Uterus (tissue), 4 donors: Measurements from ENCODE around the gene KLF3. TPM values are rescaled to one million over a fixed set of nuclear protein-coding genes. Genes with fewer than 3 reads are reported as not detected.

Experiments
- DNase-seq, 2 donors: peaks; one replicate each; pipeline ENCODE4 v3.0.0-alpha.2; 2019 to 2020
- H3K27ac ChIP-seq, 2 donors: fragments of 200-600 bp; sonication (generic); 1 replicate in 1 of 2; 2 replicates in 1 of 2; pipeline ENCODE4 v1.5.1; 2016 to 2018
- H3K27me3 ChIP-seq, 2 donors: fragments of 200-600 bp; sonication (generic); one replicate each; pipeline ENCODE4 v1.5.1; 2018 to 2019; ENCODE audit warnings: control low read depth in 1 of 2
- H3K36me3 ChIP-seq, 2 donors: fragments of 200-600 bp; sonication (generic); one replicate each; pipeline ENCODE4 v1.5.1; 2019; ENCODE audit warnings: control low read depth in 1 of 2
- H3K4me1 ChIP-seq, 2 donors: fragments of 200-600 bp; sonication (generic); one replicate each; pipeline ENCODE4 v1.5.1; 2018 to 2019; ENCODE audit warnings: control low read depth in 1 of 2
- H3K4me3 ChIP-seq, 2 donors: fragments of 200-600 bp; sonication (generic); 1 replicate in 1 of 2; 2 replicates in 1 of 2; pipeline ENCODE4 v1.5.1; 2018 to 2019; ENCODE audit warnings: mild to moderate bottlenecking in 1 of 2
- H3K9me3 ChIP-seq, 2 donors: fragments of 200-600 bp; sonication (generic); one replicate each; pipeline ENCODE4 v1.5.1; 2019; ENCODE audit warnings: control low read depth in 1 of 2
- CTCF ChIP-seq, 4 experiments: fragments of 200-600 bp in 2 of 4; fragments of 450-650 bp in 2 of 4; sonication (generic) in 2 of 4; IDR thresholded peaks; one replicate each; pipeline ENCODE4 v1.5.1; 2016 to 2019; ENCODE audit warnings: antibody characterized with exemption in 4 of 4, mild to moderate bottlenecking in 2 of 4, moderate library complexity in 1 of 4
- POLR2A ChIP-seq, 2 donors: fragments of 450-650 bp; IDR thresholded peaks; one replicate each; pipeline ENCODE4 v1.6.1; 2016; ENCODE audit warnings: antibody characterized with exemption in 2 of 2, mild to moderate bottlenecking in 1 of 2, moderate library complexity in 1 of 2
- intact Hi-C: fragments of 100-400 bp; cut with DNase I; formaldehyde crosslinking; loops from one replicate; pipeline ENCODE4 v1.15.1; 2023; ENCODE audit warnings: low total_unique reads
- total RNA-seq, 4 donors: library from RNA; depleted of rRNA in 3 of 4; stranded (reverse); fragments of >200 nt in 3 of 4; gene quantifications; one replicate each; pipeline versions ENCODE4 v1.1.0 to v1.2.4, GENCODE V29; 2014 to 2023
- donor health status: DM: yes; HTN: yes; CAD: no.

KLF3 gene
- total RNA-seq, 4 donors from 2014 or later, result 13.8 to 69.0 (median 41.2) TPM

DNA sequence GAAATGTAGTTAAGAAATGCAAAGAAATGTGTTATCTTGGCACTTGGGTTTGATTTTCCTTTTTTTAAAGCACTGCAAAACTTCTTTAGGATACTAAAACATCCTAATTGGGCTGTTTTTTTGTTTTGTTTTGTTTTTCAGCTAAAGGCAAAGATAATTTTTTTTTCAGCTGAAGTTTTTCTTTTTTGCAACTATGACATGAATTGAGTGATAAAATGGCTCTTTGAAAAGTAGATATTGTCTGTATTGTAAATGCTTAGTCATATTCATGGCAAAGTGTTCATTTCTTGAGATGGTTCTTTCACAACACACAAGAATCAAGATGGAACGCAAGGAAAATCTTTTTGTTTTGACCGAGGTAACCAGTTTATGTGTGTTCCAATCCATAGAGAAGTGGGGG, 35.1 kb downstream of the KLF3 start:
- Histone ChIP-seq H3K36me3 (no peaks in the 10 kb centered on the region), H3K4me1 (no peaks in the 10 kb centered on the region), H3K4me3 (no peak overlapping the region), H3K27ac (no peak overlapping the region), H3K27me3 (no peaks in the 10 kb centered on the region), H3K9me3 (no peaks in the 10 kb centered on the region)
- TF ChIP-seq CTCF (IDR thresholded peaks at IDR 0.05), result no peak
- TF ChIP-seq POLR2A (IDR thresholded peaks at IDR 0.05), result no peak
- DNase-seq, result no peak
- intact Hi-C loops, result no loop called here

GRCh38 chr4:38703635-38704034, 39.6 kb downstream of the KLF3 start:
- H3K27ac ChIP-seq, result no peak overlapping the region
- H3K4me3 ChIP-seq, result no peak overlapping the region
- DNase-seq, result no peak
- H3K27me3 ChIP-seq, result no peaks in the 10 kb centered on the region
- TF ChIP-seq CTCF (IDR thresholded peaks at IDR 0.05) (no peak), POLR2A (IDR thresholded peaks at IDR 0.05) (no peak)
- intact Hi-C loops, result no loop called here
- H3K36me3 ChIP-seq, result no peaks in the 10 kb centered on the region
- H3K4me1 ChIP-seq, result no peaks in the 10 kb centered on the region
- no peaks in the 10 kb centered on the region for H3K9me3 ChIP-seq

GRCh38 chr4:38704622-38705154, 40.7 kb downstream of the KLF3 start:
- intact Hi-C loops, result no loop called here
- Histone ChIP-seq H3K27me3 (no peaks in the 10 kb centered on the region), H3K9me3 (no peaks in the 10 kb centered on the region), H3K4me1 (no peaks in the 10 kb centered on the region), H3K4me3 (no peak overlapping the region), H3K27ac (no peak overlapping the region), H3K36me3 (no peaks in the 10 kb centered on the region)
- TF ChIP-seq POLR2A (IDR thresholded peaks at IDR 0.05) (no peak), CTCF (IDR thresholded peaks at IDR 0.05) (no peak)
- no peak for DNase-seq

- no peak for DNase-seq
- no peaks in the 10 kb centered on the region for H3K27me3 ChIP-seq
- H3K36me3 ChIP-seq, result no peaks in the 10 kb centered on the region
- H3K27ac ChIP-seq, result no peak overlapping the region
- H3K4me1 ChIP-seq, result no peaks in the 10 kb centered on the region
- no peak overlapping the region for H3K4me3 ChIP-seq
- no peaks in the 10 kb centered on the region for H3K9me3 ChIP-seq
- intact Hi-C loops, result no loop called here
- TF ChIP-seq POLR2A (IDR thresholded peaks at IDR 0.05), result no peak
- no peak for TF ChIP-seq CTCF (IDR thresholded peaks at IDR 0.05)
Measured at GRCh38 chr4:38706301-38706700, 42.3 kb downstream of the KLF3 start.

DNA sequence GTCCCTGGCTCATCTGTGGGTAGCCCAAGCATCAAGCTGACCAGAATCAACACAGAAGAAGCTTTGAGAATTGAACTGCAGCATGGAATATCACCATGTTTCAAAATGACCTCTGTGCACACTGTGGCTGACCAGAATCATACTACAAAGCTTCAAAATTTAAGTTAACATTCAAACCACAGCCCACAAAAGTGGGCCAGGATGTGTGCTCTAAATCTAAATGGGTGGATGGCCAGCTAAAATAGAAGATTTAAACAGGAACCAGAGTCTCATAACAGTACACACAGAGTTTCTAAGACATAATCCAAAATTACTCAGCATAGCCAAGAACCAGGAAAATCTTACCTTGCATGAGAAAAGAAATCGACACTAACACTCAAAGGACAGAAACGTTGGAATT, 46.1 kb downstream of the KLF3 start:
- H3K4me1 ChIP-seq, result no peaks in the 10 kb centered on the region
- no peaks in the 10 kb centered on the region for H3K36me3 ChIP-seq
- H3K27ac ChIP-seq, result no peak overlapping the region
- no peaks in the 10 kb centered on the region for H3K27me3 ChIP-seq
- no peak for DNase-seq
- intact Hi-C loops, result no loop called here
- H3K4me3 ChIP-seq, result no peak overlapping the region
- H3K9me3 ChIP-seq, result no peaks in the 10 kb centered on the region
- no peak for TF ChIP-seq POLR2A (IDR thresholded peaks at IDR 0.05)
- TF ChIP-seq CTCF (IDR thresholded peaks at IDR 0.05), result no peak
